Measurements from ENCODE around the gene PARVB.

The PARVB gene

GRCh38 chr22:44028091-44028490 lies 4.0 kb downstream of the PARVB start:
- no peak for DNase-seq

- DNase-seq, result no peak
Observed at GRCh38 chr22:44029069-44029468, 5.0 kb downstream of the PARVB start.

- DNase-seq, result no peak
Observed at GRCh38 chr22:44030051-44030701, 6.1 kb downstream of the PARVB start.

GRCh38 chr22:44030702-44031082 lies 6.6 kb downstream of the PARVB start:
- no peak for DNase-seq

GRCh38 chr22:44031158-44031952 lies 7.3 kb downstream of the PARVB start:
- DNase-seq, result no peak

- no peak for DNase-seq
Observed at GRCh38 chr22:44032126-44032730, 8.1 kb downstream of the PARVB start.

- DNase-seq, result no peak
Observed at GRCh38 chr22:44033287-44033686, 9.2 kb downstream of the PARVB start.

- peak; percentile 24 for DNase-seq
Observed at GRCh38 chr22:44033694-44034093, 9.6 kb downstream of the PARVB start.

GRCh38 chr22:44037519-44038375 lies 13.6 kb downstream of the PARVB start:
- peak; percentile 92 for DNase-seq

- DNase-seq, result no peak
Observed at GRCh38 chr22:44039566-44040171, 15.6 kb downstream of the PARVB start.

GRCh38 chr22:44042249-44043218 lies 18.4 kb downstream of the PARVB start:
- DNase-seq, result peak; percentile 18

GRCh38 chr22:44045145-44045544 lies 21.0 kb downstream of the PARVB start:
- peak; percentile 72 for DNase-seq

GRCh38 chr22:44046485-44047141 lies 22.5 kb downstream of the PARVB start:
- DNase-seq, result no peak

- DNase-seq, result no peak
Observed at GRCh38 chr22:44047891-44048301, 23.8 kb downstream of the PARVB start.

GRCh38 chr22:44049486-44050231 lies 25.6 kb downstream of the PARVB start:
- no peak for DNase-seq

GRCh38 chr22:44050766-44051355 lies 26.8 kb downstream of the PARVB start:
- DNase-seq, result no peak

GRCh38 chr22:44051358-44051757 lies 27.3 kb downstream of the PARVB start:
- no peak for DNase-seq

GRCh38 chr22:44051961-44052360 lies 27.9 kb downstream of the PARVB start:
- DNase-seq, result no peak

- DNase-seq, result no peak
Observed at GRCh38 chr22:44055805-44056204, 31.7 kb downstream of the PARVB start.

Data from fibroblast of skin of scalp (primary cell).